K562 (cell line): ENCODE results near the gene SVBP. TPM values are rescaled to one million over a fixed set of nuclear protein-coding genes. Genes with fewer than 3 reads are reported as not detected.
A peak's percentile ranks its signal among the peaks of the same experiment; 100 is the strongest.

ENCODE experiments used
- ATF1 ChIP-seq, 2 experiments: fragments of 450-650 bp in 1 of 2; IDR thresholded peaks; 2 replicates each; pipeline ENCODE4 v1.6.1; 2016; ENCODE audit warnings: missing compliant biosample characterization in 1 of 2, missing genetic modification characterization in 1 of 2
- BRF1 ChIP-seq: IDR thresholded peaks from 3 replicates; pipeline ENCODE4 v1.6.1; 2011; ENCODE audit warnings: borderline replicate concordance, mild to moderate bottlenecking; ENCODE audit not compliant: insufficient read length; ENCODE audit errors: extremely low read depth
- EP400 ChIP-seq: fragments of 450-650 bp; IDR thresholded peaks from 2 replicates; pipeline ENCODE4 v1.6.1; 2017; ENCODE audit warnings: antibody characterized with exemption, mild to moderate bottlenecking, moderate library complexity
- HNRNPLL ChIP-seq: fragments of 200-400 bp; formaldehyde crosslinking; IDR thresholded peaks from 2 replicates; pipeline ENCODE4 v1.6.1; 2017; ENCODE audit warnings: low read length, low read depth, mild to moderate bottlenecking; ENCODE audit not compliant: poor library complexity, severe bottlenecking
- JUN ChIP-seq, 2 experiments: sonication (generic) in 1 of 2; formaldehyde crosslinking in 1 of 2; IDR thresholded peaks; 2 replicates each; pipeline versions ENCODE4 v1.6.1 to v1.8.0; 2012 to 2022; ENCODE audit warnings: borderline replicate concordance in 2 of 2, mild to moderate bottlenecking in 2 of 2, improper control_type of control experiment in 1 of 2, low read depth in 1 of 2, low read length in 1 of 2, missing genetic modification reagents in 1 of 2
- PTTG1 ChIP-seq: fragments of 450-650 bp; IDR thresholded peaks from 2 replicates; pipeline ENCODE4 v1.6.1; 2016; ENCODE audit warnings: low read depth, mild to moderate bottlenecking, missing genetic modification characterization, missing compliant biosample characterization
- SAFB ChIP-seq: fragments of 200-400 bp; formaldehyde crosslinking; IDR thresholded peaks from 2 replicates; pipeline ENCODE4 v1.6.1; 2017; ENCODE audit warnings: low read depth, low read length, borderline replicate concordance
- SMC3 ChIP-seq: conservative IDR thresholded peaks from 2 replicates; pipeline ENCODE4 v1.6.1; 2011; ENCODE audit warnings: low read depth, low read length, improper control_type of control experiment; ENCODE audit not compliant: insufficient read depth
- TARDBP ChIP-seq: fragments of 450-650 bp; IDR thresholded peaks from 2 replicates; pipeline ENCODE4 v1.6.1; 2016
- ZBED1 ChIP-seq: IDR thresholded peaks from 2 replicates; pipeline ENCODE4 v1.6.1; 2014
- ZNF165 ChIP-seq: fragments of 250-450 bp; sonication (Bioruptor Pico); IDR thresholded peaks from 2 replicates; pipeline ENCODE4 v1.4.0; 2020; ENCODE audit warnings: borderline replicate concordance
- polyA plus RNA-seq, 8 experiments: library from polyadenylated mRNA; depleted of rRNA in 4 of 8; stranded (reverse) in 5 of 8; unstranded in 3 of 8; fragments of >200 nt; fragmentation: Nextera tagmentation in 2 of 8; fragmentation: Illumina TruSeq in 1 of 8; extraction: Ambion mirVana in 2 of 8; extraction: Trizol in 1 of 8; gene quantifications; 2 replicates each; pipeline versions ENCODE4 v1.2.1 to v1.2.3, GENCODE V29; 2011 to 2014; ENCODE audit warnings: inconsistent platforms in 1 of 8, missing spikeins in 1 of 8
- total RNA-seq, 7 experiments: library from RNA; depleted of rRNA in 6 of 7; stranded (reverse); fragments of >200 nt in 6 of 7; fragmentation: Illumina TruSeq in 2 of 7; extraction: Trizol in 2 of 7; gene quantifications; 2 replicates each; pipeline versions ENCODE4 v1.2.1 to v1.2.3, GENCODE V29; 2011 to 2021; ENCODE audit warnings: low replicate concordance in 1 of 7
- TF ChIP-seq, protein P1 (sequence below): sonication (generic); formaldehyde crosslinking; IDR thresholded peaks from 2 replicates; pipeline ENCODE4 v1.8.1; 2022; ENCODE audit warnings: missing genetic modification reagents
- TF ChIP-seq, protein P2 (sequence below): fragments of 250-450 bp; sonication (Bioruptor Pico); IDR thresholded peaks from 2 replicates; pipeline ENCODE4 v1.6.1; 2021; ENCODE audit warnings: mild to moderate bottlenecking
- TF ChIP-seq, protein P3 (sequence below): fragments of 250-450 bp; sonication (Bioruptor Pico); IDR thresholded peaks from 2 replicates; pipeline ENCODE4 v1.8.0; 2021; ENCODE audit warnings: borderline replicate concordance, mild to moderate bottlenecking, moderate library complexity; ENCODE audit not compliant: poor library complexity, severe bottlenecking
- TF ChIP-seq, protein P4 (sequence below): sonication (generic); formaldehyde crosslinking; IDR thresholded peaks from 2 replicates; pipeline ENCODE4 v1.8.0; 2023; ENCODE audit warnings: mild to moderate bottlenecking, missing genetic modification reagents
- TF ChIP-seq, protein P5 (sequence below), 2 experiments: IDR thresholded peaks in 1 of 2; conservative IDR thresholded peaks in 1 of 2; 2 replicates each; pipeline ENCODE4 v1.6.1; 2016; ENCODE audit warnings: low read depth in 2 of 2, mild to moderate bottlenecking in 1 of 2, missing compliant biosample characterization in 1 of 2, missing genetic modification characterization in 1 of 2, moderate library complexity in 1 of 2

The SVBP gene
- total and polyA plus RNA-seq, 9 of the 15 experiments (the other 6 are each of a cell fraction or from before 2014, with no cell fraction given): 31.7 to 49.7 (median 40.0) TPM

DNA sequence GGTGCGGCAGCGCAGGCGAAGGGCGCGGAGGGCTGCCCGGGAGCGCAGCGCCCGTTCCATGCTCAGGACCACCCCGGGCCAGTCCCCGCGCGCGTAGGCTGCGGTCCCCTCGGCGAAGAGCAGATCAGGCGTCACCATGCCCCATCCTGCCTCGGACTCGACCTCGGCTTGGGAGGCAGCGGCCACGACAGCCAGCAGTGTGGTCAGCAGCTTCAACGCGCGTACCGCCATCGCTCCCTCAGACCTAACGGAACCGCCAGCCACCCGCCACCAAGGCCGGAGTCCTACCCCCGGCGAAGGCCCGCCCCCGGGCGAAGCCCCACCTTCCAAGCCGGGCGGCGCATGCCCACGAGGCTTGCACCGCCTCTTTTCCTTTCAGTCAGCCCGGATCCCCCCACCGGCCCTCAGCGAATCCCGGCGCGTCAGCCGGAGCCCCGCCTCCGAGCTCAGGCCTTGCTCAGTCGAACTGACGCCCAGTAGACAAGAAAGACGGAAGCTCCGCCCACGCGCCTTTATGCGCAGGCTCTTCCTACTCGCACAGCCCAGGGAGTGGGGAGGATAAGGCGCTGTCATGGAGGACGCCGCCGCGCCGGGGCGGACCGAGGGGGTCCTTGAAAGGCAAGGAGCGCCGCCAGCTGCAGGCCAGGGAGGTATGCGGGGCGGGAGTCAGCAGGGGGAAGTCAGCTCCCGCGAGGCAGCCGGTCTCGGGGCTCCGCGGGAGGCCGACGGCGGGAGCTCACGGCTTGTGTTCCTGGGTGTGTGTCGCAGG, 50.3 kb downstream of the SVBP start, which contains the start of the genes C1orf50 and P3H1 (continued):
- TF ChIP-seq ATF1 (CRISPR knock-in tag; IDR thresholded peaks at IDR 0.05) (no peak), ATF1 (tag; IDR thresholded peaks at IDR 0.05) (peak; percentile 81), SMC3 (0 out of 2 replicates have a peak, but pooled peaks have one; percentile 6), ZNF165 (no peak), PTTG1 (tag) (no peak), ZBED1 (no peak; the same call in 1 of the 2 replicates), TARDBP (peak; percentile 71; the same call in 1 of the 2 replicates), HNRNPLL (peak; percentile 82), EP400 (peak; percentile 80; the same call in 1 of the 2 replicates), BRF1 (no peak), JUN (IDR thresholded peaks at IDR 0.05; ENCODE audit: borderline replicate concordance, low read depth, low read length) (0 out of 2 replicates have a peak, but pooled peaks have one; percentile 8), JUN (CRISPR knock-in tag; IDR thresholded peaks at IDR 0.05; ENCODE audit: borderline replicate concordance) (0 out of 2 replicates have a peak, but pooled peaks have one; percentile 51), SAFB (no peak)
- TF ChIP-seq, protein P1, sequence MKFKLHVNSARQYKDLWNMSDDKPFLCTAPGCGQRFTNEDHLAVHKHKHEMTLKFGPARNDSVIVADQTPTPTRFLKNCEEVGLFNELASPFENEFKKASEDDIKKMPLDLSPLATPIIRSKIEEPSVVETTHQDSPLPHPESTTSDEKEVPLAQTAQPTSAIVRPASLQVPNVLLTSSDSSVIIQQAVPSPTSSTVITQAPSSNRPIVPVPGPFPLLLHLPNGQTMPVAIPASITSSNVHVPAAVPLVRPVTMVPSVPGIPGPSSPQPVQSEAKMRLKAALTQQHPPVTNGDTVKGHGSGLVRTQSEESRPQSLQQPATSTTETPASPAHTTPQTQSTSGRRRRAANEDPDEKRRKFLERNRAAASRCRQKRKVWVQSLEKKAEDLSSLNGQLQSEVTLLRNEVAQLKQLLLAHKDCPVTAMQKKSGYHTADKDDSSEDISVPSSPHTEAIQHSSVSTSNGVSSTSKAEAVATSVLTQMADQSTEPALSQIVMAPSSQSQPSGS (CRISPR knock-in tag): no peak
- TF ChIP-seq, protein P2, sequence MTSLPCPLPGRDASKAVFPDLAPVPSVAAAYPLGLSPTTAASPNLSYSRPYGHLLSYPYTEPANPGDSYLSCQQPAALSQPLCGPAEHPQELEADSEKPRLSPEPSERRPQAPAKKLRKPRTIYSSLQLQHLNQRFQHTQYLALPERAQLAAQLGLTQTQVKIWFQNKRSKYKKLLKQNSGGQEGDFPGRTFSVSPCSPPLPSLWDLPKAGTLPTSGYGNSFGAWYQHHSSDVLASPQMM: no peak
- TF ChIP-seq, protein P3, sequence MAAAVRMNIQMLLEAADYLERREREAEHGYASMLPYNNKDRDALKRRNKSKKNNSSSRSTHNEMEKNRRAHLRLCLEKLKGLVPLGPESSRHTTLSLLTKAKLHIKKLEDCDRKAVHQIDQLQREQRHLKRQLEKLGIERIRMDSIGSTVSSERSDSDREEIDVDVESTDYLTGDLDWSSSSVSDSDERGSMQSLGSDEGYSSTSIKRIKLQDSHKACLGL (CRISPR knock-in tag): no peak
- TF ChIP-seq, protein P4, sequence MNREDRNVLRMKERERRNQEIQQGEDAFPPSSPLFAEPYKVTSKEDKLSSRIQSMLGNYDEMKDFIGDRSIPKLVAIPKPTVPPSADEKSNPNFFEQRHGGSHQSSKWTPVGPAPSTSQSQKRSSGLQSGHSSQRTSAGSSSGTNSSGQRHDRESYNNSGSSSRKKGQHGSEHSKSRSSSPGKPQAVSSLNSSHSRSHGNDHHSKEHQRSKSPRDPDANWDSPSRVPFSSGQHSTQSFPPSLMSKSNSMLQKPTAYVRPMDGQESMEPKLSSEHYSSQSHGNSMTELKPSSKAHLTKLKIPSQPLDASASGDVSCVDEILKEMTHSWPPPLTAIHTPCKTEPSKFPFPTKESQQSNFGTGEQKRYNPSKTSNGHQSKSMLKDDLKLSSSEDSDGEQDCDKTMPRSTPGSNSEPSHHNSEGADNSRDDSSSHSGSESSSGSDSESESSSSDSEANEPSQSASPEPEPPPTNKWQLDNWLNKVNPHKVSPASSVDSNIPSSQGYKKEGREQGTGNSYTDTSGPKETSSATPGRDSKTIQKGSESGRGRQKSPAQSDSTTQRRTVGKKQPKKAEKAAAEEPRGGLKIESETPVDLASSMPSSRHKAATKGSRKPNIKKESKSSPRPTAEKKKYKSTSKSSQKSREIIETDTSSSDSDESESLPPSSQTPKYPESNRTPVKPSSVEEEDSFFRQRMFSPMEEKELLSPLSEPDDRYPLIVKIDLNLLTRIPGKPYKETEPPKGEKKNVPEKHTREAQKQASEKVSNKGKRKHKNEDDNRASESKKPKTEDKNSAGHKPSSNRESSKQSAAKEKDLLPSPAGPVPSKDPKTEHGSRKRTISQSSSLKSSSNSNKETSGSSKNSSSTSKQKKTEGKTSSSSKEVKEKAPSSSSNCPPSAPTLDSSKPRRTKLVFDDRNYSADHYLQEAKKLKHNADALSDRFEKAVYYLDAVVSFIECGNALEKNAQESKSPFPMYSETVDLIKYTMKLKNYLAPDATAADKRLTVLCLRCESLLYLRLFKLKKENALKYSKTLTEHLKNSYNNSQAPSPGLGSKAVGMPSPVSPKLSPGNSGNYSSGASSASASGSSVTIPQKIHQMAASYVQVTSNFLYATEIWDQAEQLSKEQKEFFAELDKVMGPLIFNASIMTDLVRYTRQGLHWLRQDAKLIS: no peak; the same call in none of the 2 replicates
- TF ChIP-seq, protein P5, sequence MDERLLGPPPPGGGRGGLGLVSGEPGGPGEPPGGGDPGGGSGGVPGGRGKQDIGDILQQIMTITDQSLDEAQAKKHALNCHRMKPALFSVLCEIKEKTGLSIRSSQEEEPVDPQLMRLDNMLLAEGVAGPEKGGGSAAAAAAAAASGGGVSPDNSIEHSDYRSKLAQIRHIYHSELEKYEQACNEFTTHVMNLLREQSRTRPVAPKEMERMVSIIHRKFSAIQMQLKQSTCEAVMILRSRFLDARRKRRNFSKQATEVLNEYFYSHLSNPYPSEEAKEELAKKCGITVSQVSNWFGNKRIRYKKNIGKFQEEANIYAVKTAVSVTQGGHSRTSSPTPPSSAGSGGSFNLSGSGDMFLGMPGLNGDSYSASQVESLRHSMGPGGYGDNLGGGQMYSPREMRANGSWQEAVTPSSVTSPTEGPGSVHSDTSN (CRISPR knock-in tag; IDR thresholded peaks at IDR 0.05; ENCODE audit: low read depth): no peak
- TF ChIP-seq, protein P5 (tag; conservative IDR thresholded peaks at IDR 0.05; ENCODE audit: low read depth): no peak
